Fibroblast of lung (primary cell): ENCODE measurements around the gene ENKD1. TPM values are rescaled to one million over a fixed set of nuclear protein-coding genes. Genes with fewer than 3 reads are reported as not detected.

Experiments used
- DNase-seq, 2 donors: peaks; one replicate each; pipeline versions ENCODE4 v3.0.0 to v3.0.0-alpha.2; 2010; ENCODE audit warnings: low read depth in 2 of 2
- H2AFZ ChIP-seq: 2 replicates; pipeline ENCODE4 v1.5.1; 2012; ENCODE audit warnings: low read length, control low read depth, inconsistent platforms
- H3K27ac ChIP-seq: 2 replicates; pipeline ENCODE4 v1.5.1; 2011; ENCODE audit warnings: low read length, control low read depth; ENCODE audit not compliant: insufficient read depth
- H3K27me3 ChIP-seq: 2 replicates; pipeline ENCODE4 v1.5.1; 2011; ENCODE audit warnings: mild to moderate bottlenecking, low read length; ENCODE audit not compliant: control insufficient read depth, insufficient read depth
- H3K36me3 ChIP-seq: 2 replicates; pipeline ENCODE4 v1.5.1; 2011; ENCODE audit warnings: low read length; ENCODE audit not compliant: control insufficient read depth, insufficient read depth
- H3K4me1 ChIP-seq: 2 replicates; pipeline ENCODE4 v1.5.1; 2011; ENCODE audit warnings: low read length; ENCODE audit not compliant: control insufficient read depth, insufficient read depth; ENCODE audit errors: extremely low read depth
- H3K4me2 ChIP-seq: 2 replicates; pipeline ENCODE4 v1.5.1; 2011; ENCODE audit warnings: low read length, control low read depth; ENCODE audit not compliant: insufficient read depth; ENCODE audit errors: extremely low read depth
- H3K4me3 ChIP-seq, 4 experiments: fragments of 200-600 bp in 1 of 4; sonication (generic) in 1 of 4; replicated peaks in 1 of 4; 2 replicates each; pipeline ENCODE4 v1.5.1; 2011 to 2016; ENCODE audit warnings: low read length in 4 of 4, low read depth in 3 of 4, mild to moderate bottlenecking in 3 of 4, control low read depth in 2 of 4, inconsistent platforms in 1 of 4, mixed read lengths in 1 of 4; ENCODE audit not compliant: insufficient read depth in 1 of 4; ENCODE audit errors: control extremely low read depth in 1 of 4
- H3K79me2 ChIP-seq: 2 replicates; pipeline ENCODE4 v1.5.1; 2012; ENCODE audit warnings: mild to moderate bottlenecking, low read length, inconsistent platforms; ENCODE audit not compliant: control insufficient read depth, insufficient read depth
- H3K9ac ChIP-seq: 2 replicates; pipeline ENCODE4 v1.5.1; 2011; ENCODE audit warnings: mild to moderate bottlenecking, low read length, control low read depth; ENCODE audit not compliant: insufficient read depth
- H3K9me3 ChIP-seq: 2 replicates; pipeline ENCODE4 v1.5.1; 2012; ENCODE audit warnings: low read depth, low read length; ENCODE audit not compliant: control insufficient read depth, insufficient read depth
- H4K20me1 ChIP-seq: 2 replicates; pipeline ENCODE4 v1.5.1; 2011; ENCODE audit warnings: low read length; ENCODE audit not compliant: control insufficient read depth, insufficient read depth; ENCODE audit errors: extremely low read depth
- EZH2 ChIP-seq: IDR thresholded peaks from 2 replicates; pipeline ENCODE4 v1.5.1; 2012; ENCODE audit warnings: low read length, control low read depth, mild to moderate bottlenecking; ENCODE audit errors: missing control alignments
- polyA plus RNA-seq, 2 donors: library from polyadenylated mRNA; depleted of rRNA in 1 of 2; stranded (reverse) in 1 of 2; unstranded in 1 of 2; fragments of >200 nt; gene quantifications; 2 replicates each; pipeline ENCODE4 v1.2.1, GENCODE V29; 2011 to 2012; ENCODE audit warnings: missing spikeins in 1 of 2
- total RNA-seq: library from RNA; depleted of rRNA; stranded (reverse); fragments of >200 nt; gene quantifications from 2 replicates; pipeline ENCODE4 v1.2.1, GENCODE V29; 2014
- TF ChIP-seq, protein P1 (sequence below), 2 donors: IDR thresholded peaks in 1 of 2; conservative IDR thresholded peaks in 1 of 2; 1 replicate in 1 of 2; 2 replicates in 1 of 2; pipeline ENCODE4 v1.5.1; 2011 to 2012; ENCODE audit warnings: low read length in 2 of 2, control low read depth in 1 of 2, inconsistent platforms in 1 of 2, low read depth in 1 of 2, mild to moderate bottlenecking in 1 of 2

ENKD1 gene
- total and polyA plus RNA-seq, 2 donors (not counting 1 experiment from before 2014, with no cell fraction given): 3.2 to 17.8 TPM

DNA sequence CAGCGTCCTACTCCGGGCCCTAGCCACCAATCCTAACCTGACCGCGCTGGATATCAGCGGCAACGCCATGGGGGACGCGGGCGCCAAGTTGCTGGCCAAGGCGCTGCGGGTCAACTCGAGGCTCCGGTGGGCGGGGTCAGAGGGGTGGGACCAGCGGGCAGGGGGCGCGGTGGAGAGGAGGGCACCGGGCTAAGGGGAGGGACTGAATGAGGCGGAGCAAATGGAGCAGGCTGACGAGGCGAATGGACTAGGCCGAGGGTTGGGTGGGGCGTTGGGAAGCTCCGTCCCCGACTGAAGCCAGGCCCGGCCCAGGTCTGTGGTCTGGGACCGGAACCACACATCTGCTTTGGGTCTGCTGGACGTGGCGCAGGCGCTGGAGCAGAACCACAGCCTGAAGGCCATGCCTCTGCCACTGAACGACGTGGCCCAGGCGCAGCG is 17.0 kb downstream of the ENKD1 start:
- TF ChIP-seq, protein P1, sequence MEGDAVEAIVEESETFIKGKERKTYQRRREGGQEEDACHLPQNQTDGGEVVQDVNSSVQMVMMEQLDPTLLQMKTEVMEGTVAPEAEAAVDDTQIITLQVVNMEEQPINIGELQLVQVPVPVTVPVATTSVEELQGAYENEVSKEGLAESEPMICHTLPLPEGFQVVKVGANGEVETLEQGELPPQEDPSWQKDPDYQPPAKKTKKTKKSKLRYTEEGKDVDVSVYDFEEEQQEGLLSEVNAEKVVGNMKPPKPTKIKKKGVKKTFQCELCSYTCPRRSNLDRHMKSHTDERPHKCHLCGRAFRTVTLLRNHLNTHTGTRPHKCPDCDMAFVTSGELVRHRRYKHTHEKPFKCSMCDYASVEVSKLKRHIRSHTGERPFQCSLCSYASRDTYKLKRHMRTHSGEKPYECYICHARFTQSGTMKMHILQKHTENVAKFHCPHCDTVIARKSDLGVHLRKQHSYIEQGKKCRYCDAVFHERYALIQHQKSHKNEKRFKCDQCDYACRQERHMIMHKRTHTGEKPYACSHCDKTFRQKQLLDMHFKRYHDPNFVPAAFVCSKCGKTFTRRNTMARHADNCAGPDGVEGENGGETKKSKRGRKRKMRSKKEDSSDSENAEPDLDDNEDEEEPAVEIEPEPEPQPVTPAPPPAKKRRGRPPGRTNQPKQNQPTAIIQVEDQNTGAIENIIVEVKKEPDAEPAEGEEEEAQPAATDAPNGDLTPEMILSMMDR (conservative IDR thresholded peaks at IDR 0.05 in 1 of 2, IDR thresholded peaks at IDR 0.05 in 1 of 2; ENCODE audit: low read depth in 1 of 2, low read length in 2 of 2): no peak
- no peak for TF ChIP-seq EZH2

DNA sequence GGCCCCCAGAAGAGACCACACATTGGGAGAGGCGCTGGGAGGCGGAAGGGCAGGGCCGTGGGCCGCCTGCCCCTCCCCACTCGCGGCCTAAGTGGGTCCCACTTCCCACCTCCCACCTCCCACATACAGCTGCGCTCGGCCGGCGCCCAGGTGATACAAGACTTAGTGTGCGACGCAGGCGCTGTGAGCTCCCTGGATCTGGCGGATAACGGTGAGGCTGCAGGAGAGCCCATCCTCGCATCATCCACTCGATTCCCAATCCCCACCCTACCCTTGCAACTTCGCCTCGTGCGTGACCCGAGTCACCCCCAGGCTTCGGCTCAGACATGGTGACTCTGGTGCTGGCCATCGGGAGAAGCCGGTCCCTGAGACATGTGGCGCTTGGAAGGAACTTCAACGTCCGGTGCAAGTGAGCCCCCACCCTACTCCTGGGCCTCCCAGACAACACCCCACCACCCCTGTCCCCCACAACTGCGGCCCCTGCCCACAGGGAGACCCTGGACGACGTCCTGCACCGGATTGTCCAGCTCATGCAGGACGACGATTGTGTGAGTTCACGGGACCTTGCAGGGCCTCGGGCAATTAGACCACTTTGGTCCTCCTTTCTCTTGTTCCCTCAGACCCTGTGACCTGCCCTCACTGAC is 17.7 kb downstream of the ENKD1 start:
- H3K9me3 ChIP-seq: no peaks in the 10 kb centered on the region
- peaks cover 2% of the 10 kb centered on the region for H3K4me1 ChIP-seq
- H4K20me1 ChIP-seq: no peaks in the 10 kb centered on the region
- H3K27me3 ChIP-seq: peaks cover 64% of the 10 kb centered on the region
- no peaks in the 10 kb centered on the region for H3K79me2 ChIP-seq
- no peak overlapping the region for H3K9ac ChIP-seq
- H3K27ac ChIP-seq: no peak overlapping the region
- no peak overlapping the region for H2AFZ ChIP-seq
- H3K4me3 ChIP-seq: no peak overlapping the region
- peak; percentile 78 for TF ChIP-seq EZH2
- TF ChIP-seq, protein P1 (conservative IDR thresholded peaks at IDR 0.05 in 1 of 2, IDR thresholded peaks at IDR 0.05 in 1 of 2; ENCODE audit: low read depth in 1 of 2, low read length in 2 of 2): no peak
- no peak overlapping the region for H3K4me2 ChIP-seq
- no peaks in the 10 kb centered on the region for H3K36me3 ChIP-seq
- no peak for DNase-seq

More for the DNA sequence above, 17.0 kb downstream of the ENKD1 start:
- Histone ChIP-seq H3K9me3 (no peaks in the 10 kb centered on the region), H3K27ac (no peak overlapping the region), H3K4me2 (no peak overlapping the region), H4K20me1 (no peaks in the 10 kb centered on the region), H3K4me1 (peaks cover 2% of the 10 kb centered on the region), H3K4me3 (no peak overlapping the region), H3K36me3 (no peaks in the 10 kb centered on the region), H3K79me2 (no peaks in the 10 kb centered on the region), H2AFZ (no peak overlapping the region), H3K9ac (no peak overlapping the region), H3K27me3 (peaks cover 64% of the 10 kb centered on the region)
- DNase-seq: no peak

DNA sequence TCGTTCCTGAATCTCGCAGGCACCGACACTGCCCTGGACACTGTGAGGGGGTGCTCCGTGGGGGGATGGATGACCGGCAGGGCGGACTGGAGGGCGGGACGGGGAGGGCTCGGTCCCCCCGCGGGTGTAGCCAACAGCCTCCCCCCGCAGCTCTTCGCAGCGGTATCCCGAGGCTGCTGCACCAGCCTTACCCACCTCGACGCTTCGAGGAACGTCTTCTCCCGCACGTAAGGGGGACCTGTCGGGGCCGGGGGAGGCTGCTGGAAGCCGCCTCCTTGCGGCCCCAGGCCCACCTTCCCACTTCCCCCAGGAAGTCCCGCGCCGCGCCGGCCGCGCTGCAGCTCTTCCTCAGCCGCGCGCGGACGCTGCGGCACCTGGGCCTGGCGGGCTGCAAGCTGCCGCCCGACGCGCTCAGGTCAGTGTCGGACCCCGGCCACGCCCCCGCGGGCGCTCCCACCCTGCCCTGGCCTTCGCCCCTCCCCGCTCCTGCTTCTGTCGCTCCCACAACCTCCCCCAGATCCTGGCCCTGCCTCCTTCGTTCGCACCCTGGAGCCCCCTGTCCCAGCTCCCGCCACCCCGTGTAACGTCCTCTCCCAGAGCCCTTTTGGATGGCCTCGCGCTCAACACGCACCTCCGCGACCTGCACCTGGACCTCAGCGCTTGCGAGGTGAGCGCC is 18.3 kb downstream of the ENKD1 start:
- no peak overlapping the region for H3K4me3 ChIP-seq
- no peaks in the 10 kb centered on the region for H4K20me1 ChIP-seq
- no peaks in the 10 kb centered on the region for H3K4me1 ChIP-seq
- H3K36me3 ChIP-seq: no peaks in the 10 kb centered on the region
- TF ChIP-seq, protein P1 (conservative IDR thresholded peaks at IDR 0.05 in 1 of 2, IDR thresholded peaks at IDR 0.05 in 1 of 2; ENCODE audit: low read depth in 1 of 2, low read length in 2 of 2): no peak
- TF ChIP-seq EZH2: peak; percentile 88
- H3K27me3 ChIP-seq: peaks cover 57% of the 10 kb centered on the region
- no peak overlapping the region for H2AFZ ChIP-seq
- H3K4me2 ChIP-seq: no peak overlapping the region
- no peak overlapping the region for H3K27ac ChIP-seq
- H3K79me2 ChIP-seq: no peaks in the 10 kb centered on the region
- H3K9me3 ChIP-seq: no peaks in the 10 kb centered on the region
- no peak for DNase-seq
- no peak overlapping the region for H3K9ac ChIP-seq
